PC-9 (cell line): Measurements from ENCODE around the gene FZD8. TPM values are rescaled to one million over a fixed set of nuclear protein-coding genes. Genes with fewer than 3 reads are reported as not detected.
A peak's percentile ranks its signal among the peaks of the same experiment; 100 is the strongest.

Experiments
- BruUV-seq: library from RNA; stranded (reverse); fragments of 400-500 nt; replicated peaks from 2 replicates; lab custom pipeline; 2021; lab: Mats Ljungman, UMichigan
- CTCF ChIA-PET: fragments of 300-600 bp; sonication (Branson Sonifier 250); formaldehyde crosslinking; loops from one replicate; lab custom pipeline; 2022; ENCODE audit warnings: antibody characterized with exemption; lab: Charles Lee
- POLR2A ChIA-PET: fragments of 300-600 bp; sonication (Branson Sonifier 250); formaldehyde crosslinking; loops from one replicate; lab custom pipeline; 2022; ENCODE audit warnings: antibody characterized with exemption; ENCODE audit not compliant: unreplicated experiment; lab: Charles Lee
- DNase-seq, 2 experiments: peaks; one replicate each; pipeline versions ENCODE4 v3.0.0 to v3.0.0-alpha.2; 2015 to 2022; ENCODE audit warnings: mixed read lengths in 1 of 2
- H2AFZ ChIP-seq: fragments of 200-600 bp; sonication (generic); 2 replicates; pipeline ENCODE4 v1.8.1; 2017; ENCODE audit warnings: antibody characterized with exemption
- H3F3A ChIP-seq: fragments of 200-600 bp; sonication (generic); 2 replicates; pipeline ENCODE4 v1.8.1; 2017; ENCODE audit warnings: antibody characterized with exemption, mild to moderate bottlenecking, low read depth; ENCODE audit not compliant: insufficient read depth
- H3K27ac ChIP-seq: fragments of 200-600 bp; sonication (generic); 2 replicates; pipeline ENCODE4 v1.6.1; 2016; ENCODE audit warnings: mixed run types
- H3K27me3 ChIP-seq: fragments of 200-600 bp; sonication (generic); 2 replicates; pipeline ENCODE4 v1.6.1; 2016; ENCODE audit warnings: low read depth, mixed run types; ENCODE audit not compliant: insufficient read depth
- H3K36me3 ChIP-seq: fragments of 200-600 bp; sonication (generic); 2 replicates; pipeline ENCODE4 v1.6.1; 2016; ENCODE audit warnings: low read depth, mixed run types
- H3K4me1 ChIP-seq: fragments of 200-600 bp; sonication (generic); replicated peaks from 2 replicates; pipeline ENCODE4 v1.6.1; 2016; ENCODE audit warnings: mixed run types; ENCODE audit not compliant: insufficient read depth
- H3K4me2 ChIP-seq: fragments of 200-600 bp; sonication (generic); 2 replicates; pipeline ENCODE4 v1.6.1; 2017; ENCODE audit warnings: mixed run types
- H3K4me3 ChIP-seq: fragments of 200-600 bp; sonication (generic); 2 replicates; pipeline ENCODE4 v1.6.1; 2016; ENCODE audit warnings: mixed run types
- H3K79me2 ChIP-seq: fragments of 200-600 bp; sonication (generic); 2 replicates; pipeline ENCODE4 v1.6.1; 2017; ENCODE audit warnings: low read depth, mixed run types
- H3K9me2 ChIP-seq: fragments of 200-600 bp; sonication (generic); 2 replicates; pipeline ENCODE4 v1.8.1; 2017; ENCODE audit warnings: mild to moderate bottlenecking; ENCODE audit not compliant: insufficient read depth
- H3K9me3 ChIP-seq: fragments of 200-600 bp; sonication (generic); 2 replicates; pipeline ENCODE4 v1.8.1; 2016; ENCODE audit warnings: low read depth; ENCODE audit not compliant: insufficient read depth
- H4K20me1 ChIP-seq: fragments of 200-600 bp; sonication (generic); 2 replicates; pipeline ENCODE4 v1.8.1; 2017; ENCODE audit not compliant: insufficient read depth
- EZH2 ChIP-seq: fragments of 200-600 bp; sonication (generic); IDR thresholded peaks from 2 replicates; pipeline ENCODE4 v1.8.0; 2017; ENCODE audit warnings: antibody characterized with exemption, low read depth
- intact Hi-C: fragments of 100-400 bp; cut with micrococcal nuclease; formaldehyde crosslinking; loops from one replicate; pipeline ENCODE4 v1.10.0; 2022; ENCODE audit not compliant: unreplicated experiment
- total RNA-seq: library from RNA; stranded (reverse); gene quantifications from 2 replicates; pipeline ENCODE4 v1.2.3, GENCODE V29; 2021
- TF ChIP-seq, protein P1 (sequence below): fragments of 200-600 bp; sonication (generic); conservative IDR thresholded peaks from 2 replicates; pipeline ENCODE4 v1.6.1; 2017; ENCODE audit warnings: mixed run types, antibody characterized with exemption, mild to moderate bottlenecking, moderate library complexity

The FZD8 gene
- total RNA-seq, 1 experiment from 2014 or later: not detected

DNA sequence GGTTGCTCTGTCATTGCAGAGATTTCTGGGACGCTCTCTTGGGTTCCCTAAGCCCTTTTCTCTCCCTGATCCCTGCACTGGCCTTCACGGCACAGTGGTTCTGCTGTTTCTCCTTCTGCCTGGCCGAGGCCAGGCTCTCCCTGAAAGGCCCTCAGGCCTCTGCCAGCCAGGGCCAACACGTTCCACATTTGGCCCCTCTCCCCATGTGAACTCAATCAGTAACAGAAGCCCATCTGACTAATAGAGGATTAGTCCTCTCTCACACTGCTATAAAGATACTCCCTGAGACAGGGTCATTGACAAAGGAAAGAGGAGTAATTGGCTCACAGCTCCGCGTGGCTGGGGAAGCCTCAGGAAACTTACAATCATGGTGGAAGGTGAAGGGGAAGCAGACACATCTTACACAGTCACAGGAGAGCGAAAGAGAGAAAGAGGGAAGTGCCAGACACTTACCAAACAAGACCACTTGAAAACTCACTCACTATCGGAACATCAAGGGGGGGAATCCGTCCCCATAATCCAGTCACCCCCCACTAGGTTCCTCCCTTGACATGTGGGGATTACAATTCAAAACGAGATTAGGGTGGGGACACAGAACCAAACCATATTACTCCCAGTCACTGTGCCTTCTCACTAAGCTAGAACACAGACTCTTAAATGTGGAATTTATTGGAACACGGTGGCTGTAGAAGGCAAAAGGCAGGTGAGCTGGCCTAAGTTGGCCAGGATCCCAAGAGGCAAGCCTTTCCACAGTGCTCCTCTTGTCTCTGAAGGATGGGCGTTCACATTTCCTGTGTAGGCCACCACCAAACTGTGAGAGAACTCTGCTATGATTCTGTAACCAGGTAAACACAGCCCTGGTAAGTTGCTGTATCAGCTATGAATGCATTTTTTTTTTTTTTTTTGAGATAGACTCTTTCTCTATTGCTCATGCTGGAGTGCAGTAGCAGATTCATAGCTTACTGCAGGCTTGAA lies 8.8 kb downstream of the FZD8 start:
- Histone ChIP-seq H3F3A (no peaks in the 10 kb centered on the region), H3K4me1 (no peaks in the 10 kb centered on the region), H2AFZ (no peak overlapping the region), H3K79me2 (no peaks in the 10 kb centered on the region), H3K36me3 (no peaks in the 10 kb centered on the region), H3K27me3 (no peaks in the 10 kb centered on the region; the same call in 1 of the 2 replicates), H3K9me3 (no peaks in the 10 kb centered on the region), H3K4me2 (no peak overlapping the region), H3K4me3 (no peak overlapping the region), H3K9me2 (no peaks in the 10 kb centered on the region), H3K27ac (no peak overlapping the region), H4K20me1 (no peaks in the 10 kb centered on the region)
- ChIA-PET CTCF (interaction anchor here (0.6 kb wide), 1 partner anchor 1244 kb away, joined by 3 read pairs; no protein-coding TSS in a partner anchor), POLR2A (no interaction called here)
- intact Hi-C loops: no loop called here
- BruUV-seq: no TSS peak
- no peak for TF ChIP-seq EZH2
- TF ChIP-seq, protein P1, sequence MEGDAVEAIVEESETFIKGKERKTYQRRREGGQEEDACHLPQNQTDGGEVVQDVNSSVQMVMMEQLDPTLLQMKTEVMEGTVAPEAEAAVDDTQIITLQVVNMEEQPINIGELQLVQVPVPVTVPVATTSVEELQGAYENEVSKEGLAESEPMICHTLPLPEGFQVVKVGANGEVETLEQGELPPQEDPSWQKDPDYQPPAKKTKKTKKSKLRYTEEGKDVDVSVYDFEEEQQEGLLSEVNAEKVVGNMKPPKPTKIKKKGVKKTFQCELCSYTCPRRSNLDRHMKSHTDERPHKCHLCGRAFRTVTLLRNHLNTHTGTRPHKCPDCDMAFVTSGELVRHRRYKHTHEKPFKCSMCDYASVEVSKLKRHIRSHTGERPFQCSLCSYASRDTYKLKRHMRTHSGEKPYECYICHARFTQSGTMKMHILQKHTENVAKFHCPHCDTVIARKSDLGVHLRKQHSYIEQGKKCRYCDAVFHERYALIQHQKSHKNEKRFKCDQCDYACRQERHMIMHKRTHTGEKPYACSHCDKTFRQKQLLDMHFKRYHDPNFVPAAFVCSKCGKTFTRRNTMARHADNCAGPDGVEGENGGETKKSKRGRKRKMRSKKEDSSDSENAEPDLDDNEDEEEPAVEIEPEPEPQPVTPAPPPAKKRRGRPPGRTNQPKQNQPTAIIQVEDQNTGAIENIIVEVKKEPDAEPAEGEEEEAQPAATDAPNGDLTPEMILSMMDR: no peak
- no peak for DNase-seq

DNA sequence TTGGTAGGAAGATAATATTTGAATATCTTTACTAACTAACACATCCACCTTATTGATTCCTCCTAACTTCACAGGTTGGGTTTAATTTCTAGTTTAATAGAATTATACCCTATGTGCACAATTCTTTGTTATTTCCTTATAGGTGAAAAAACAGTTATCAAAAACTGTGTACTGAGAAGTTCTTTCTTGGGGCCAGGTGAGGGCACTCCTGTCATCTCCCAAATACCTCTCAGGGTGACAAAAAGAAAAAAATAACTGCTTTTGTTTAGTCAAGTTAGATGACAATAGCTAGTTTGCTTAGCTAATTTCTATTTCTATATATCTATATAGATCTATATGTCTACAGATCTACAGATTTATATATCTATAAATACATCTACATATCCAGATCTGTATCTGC lies 10.1 kb downstream of the FZD8 start:
- H3K36me3 ChIP-seq: no peaks in the 10 kb centered on the region
- H3K9me3 ChIP-seq: no peaks in the 10 kb centered on the region
- DNase-seq: no peak
- H3K27me3 ChIP-seq: no peaks in the 10 kb centered on the region; the same call in 1 of the 2 replicates
- H3K9me2 ChIP-seq: no peaks in the 10 kb centered on the region
- H4K20me1 ChIP-seq: no peaks in the 10 kb centered on the region
- no peak overlapping the region for H3K4me3 ChIP-seq
- no peaks in the 10 kb centered on the region for H3F3A ChIP-seq
- no peak overlapping the region for H3K27ac ChIP-seq
- TF ChIP-seq, protein P1: 0 out of 2 replicates have a peak, but pooled peaks have one; percentile 29
- TF ChIP-seq EZH2: no peak
- no peak overlapping the region for H2AFZ ChIP-seq
- ChIA-PET POLR2A (no interaction called here), CTCF (no interaction called here)
- H3K4me2 ChIP-seq: no peak overlapping the region
- BruUV-seq: no TSS peak
- intact Hi-C loops: no loop called here
- no peaks in the 10 kb centered on the region for H3K79me2 ChIP-seq
- no peaks in the 10 kb centered on the region for H3K4me1 ChIP-seq

- no peaks in the 10 kb centered on the region for H3K4me1 ChIP-seq
- no peak overlapping the region for H3K27ac ChIP-seq
- intact Hi-C loops: no loop called here
- H2AFZ ChIP-seq: no peak overlapping the region
- ChIA-PET POLR2A (no interaction called here), CTCF (no interaction called here)
- no peak for DNase-seq
- no TSS peak for BruUV-seq
- no peaks in the 10 kb centered on the region; the same call in 1 of the 2 replicates for H3K27me3 ChIP-seq
- no peaks in the 10 kb centered on the region for H3F3A ChIP-seq
- H3K79me2 ChIP-seq: no peaks in the 10 kb centered on the region
- H3K9me3 ChIP-seq: no peaks in the 10 kb centered on the region
- H4K20me1 ChIP-seq: no peaks in the 10 kb centered on the region
- no peak for TF ChIP-seq EZH2
- TF ChIP-seq, protein P1: no peak
- H3K4me2 ChIP-seq: no peak overlapping the region
- no peak overlapping the region for H3K4me3 ChIP-seq
- H3K36me3 ChIP-seq: no peaks in the 10 kb centered on the region
- H3K9me2 ChIP-seq: no peaks in the 10 kb centered on the region
These were observed 10.7 kb downstream of the FZD8 start for GRCh38 chr10:35631404-35631803.
